A673 (cell line): ENCODE results near the gene ZBTB45. TPM values are rescaled to one million over a fixed set of nuclear protein-coding genes. Genes with fewer than 3 reads are reported as not detected.

ENCODE experiments used
- BruUV-seq: library from RNA; stranded (reverse); fragments of 400-500 nt; replicated peaks from 2 replicates; lab custom pipeline; 2021; lab: Mats Ljungman, UMichigan
- CTCF ChIA-PET: fragments of 300-600 bp; sonication (Branson Sonifier 250); formaldehyde crosslinking; loops from one replicate; lab custom pipeline; 2022; ENCODE audit warnings: antibody characterized with exemption; lab: Charles Lee
- POLR2A ChIA-PET: fragments of 300-600 bp; sonication (Branson Sonifier 250); formaldehyde crosslinking; loops from one replicate; lab custom pipeline; 2022; ENCODE audit warnings: antibody characterized with exemption; ENCODE audit not compliant: low non-redundant PET; lab: Charles Lee
- DNase-seq: peaks from one replicate; pipeline ENCODE4 v3.0.0-alpha.2; 2015; ENCODE audit warnings: low spot score
- H3K27ac ChIP-seq: fragments of 200-600 bp; sonication (generic); 2 replicates; pipeline ENCODE4 v1.5.1; 2016; ENCODE audit warnings: mixed run types, low read depth, mild to moderate bottlenecking, mixed read lengths, antibody characterized with exemption, low read length; ENCODE audit not compliant: poor library complexity, severe bottlenecking
- H3K27me3 ChIP-seq: fragments of 200-600 bp; sonication (generic); replicated peaks from 2 replicates; pipeline ENCODE4 v1.6.1; 2017; ENCODE audit warnings: mixed run types, low read depth, mild to moderate bottlenecking, mixed read lengths, antibody characterized with exemption, low read length; ENCODE audit not compliant: insufficient read depth, poor library complexity
- H3K36me3 ChIP-seq: fragments of 200-600 bp; sonication (generic); 2 replicates; pipeline ENCODE4 v1.6.1; 2016; ENCODE audit warnings: mixed run types, mild to moderate bottlenecking, mixed read lengths, antibody characterized with exemption, low read length; ENCODE audit not compliant: insufficient read depth, poor library complexity, severe bottlenecking
- H3K4me1 ChIP-seq: fragments of 200-600 bp; sonication (generic); 2 replicates; pipeline ENCODE4 v1.6.1; 2017; ENCODE audit warnings: mixed run types, mild to moderate bottlenecking, mixed read lengths, antibody characterized with exemption, low read length; ENCODE audit not compliant: insufficient read depth, poor library complexity, severe bottlenecking
- H3K4me3 ChIP-seq: fragments of 200-600 bp; sonication (generic); 2 replicates; pipeline ENCODE4 v1.5.1; 2016; ENCODE audit warnings: low read depth, mixed run types, mild to moderate bottlenecking, mixed read lengths, low read length; ENCODE audit not compliant: poor library complexity, severe bottlenecking
- H3K9me3 ChIP-seq: fragments of 200-600 bp; sonication (generic); 2 replicates; pipeline ENCODE4 v1.6.1; 2016; ENCODE audit warnings: mixed run types, low read depth, mild to moderate bottlenecking, mixed read lengths, antibody characterized with exemption, low read length; ENCODE audit not compliant: poor library complexity, severe bottlenecking
- CTCF ChIP-seq: fragments of 300-800, 200-600 bp; sonication (generic); conservative IDR thresholded peaks from 2 replicates; pipeline ENCODE4 v1.5.1; 2017; ENCODE audit warnings: low read depth, mild to moderate bottlenecking, antibody characterized with exemption, low read length, moderate library complexity, mixed read lengths
- EZH2 ChIP-seq: fragments of 200-600 bp; sonication (generic); IDR thresholded peaks from 2 replicates; pipeline ENCODE4 v1.6.1; 2017; ENCODE audit warnings: borderline replicate concordance, low read depth, mild to moderate bottlenecking, mixed read lengths, antibody characterized with exemption, low read length; ENCODE audit not compliant: poor library complexity, severe bottlenecking
- intact Hi-C: fragments of 100-400 bp; cut with micrococcal nuclease; formaldehyde crosslinking; loops from one replicate; pipeline ENCODE4 v1.10.0; 2022; ENCODE audit not compliant: unreplicated experiment
- total RNA-seq: library from RNA; stranded (reverse); gene quantifications from 2 replicates; pipeline ENCODE4 v1.2.3, GENCODE V29; 2021

The ZBTB45 gene
- total RNA-seq, 1 experiment from 2014 or later = 25.0 TPM

GRCh38 chr19:58548859-58549663, 29.5 kb upstream of the ZBTB45 start:
- Histone ChIP-seq H3K27ac (no peak overlapping the region), H3K4me1 (peaks cover 17% of the 10 kb centered on the region), H3K4me3 (no peak overlapping the region), H3K27me3 (no peaks in the 10 kb centered on the region), H3K36me3 (peaks cover 77% of the 10 kb centered on the region), H3K9me3 (no peaks in the 10 kb centered on the region)
- TF ChIP-seq CTCF (no peak), EZH2 (no peak)
- ChIA-PET POLR2A (no interaction called here), CTCF (no interaction called here)
- BruUV-seq = no TSS peak
- DNase-seq = no peak
- intact Hi-C loops = no loop called here

- BruUV-seq = no TSS peak
Measured at GRCh38 chr19:58547323-58548312, 28.0 kb upstream of the ZBTB45 start.

More at GRCh38 chr19:58547323-58548312, 28.0 kb upstream of the ZBTB45 start:
- Histone ChIP-seq H3K9me3 (no peaks in the 10 kb centered on the region), H3K4me1 (peaks cover 13% of the 10 kb centered on the region), H3K27me3 (no peaks in the 10 kb centered on the region), H3K27ac (no peak overlapping the region), H3K36me3 (peaks cover 73% of the 10 kb centered on the region), H3K4me3 (no peak overlapping the region)
- intact Hi-C loops = no loop called here
- TF ChIP-seq CTCF (no peak), EZH2 (no peak)
- CTCF ChIA-PET = no interaction called here
- no peak for DNase-seq
- POLR2A ChIA-PET = no interaction called here
